Neural cell (in vitro differentiated cells): ENCODE measurements around the gene TBC1D8. TPM values are rescaled to one million over a fixed set of nuclear protein-coding genes. Genes with fewer than 3 reads are reported as not detected.

ENCODE experiments used
- H2AFZ ChIP-seq: fragments of 200-600, 300-800 bp; sonication (generic), shearing (Covaris generic); 2 replicates; pipeline ENCODE4 v1.6.0; 2014; ENCODE audit warnings: low read depth, mild to moderate bottlenecking, antibody characterized with exemption, low read length, moderate library complexity
- H3F3A ChIP-seq: fragments of 200-600 bp; shearing (Covaris generic); 2 replicates; pipeline ENCODE4 v1.6.1; 2016; ENCODE audit warnings: mild to moderate bottlenecking, moderate library complexity, mixed read lengths, antibody characterized with exemption, low read length; ENCODE audit not compliant: insufficient read depth, poor library complexity, severe bottlenecking
- H3K27ac ChIP-seq: fragments of 200-600, 300-800 bp; sonication (generic), shearing (Covaris generic); 2 replicates; pipeline ENCODE4 v1.5.1; 2014; ENCODE audit warnings: mild to moderate bottlenecking, low read length, moderate library complexity
- H3K27me3 ChIP-seq: fragments of 300-800, 200-600 bp; sonication (generic), shearing (Covaris generic); 2 replicates; pipeline ENCODE4 v1.6.0; 2014; ENCODE audit warnings: mild to moderate bottlenecking, low read depth, low read length, moderate library complexity; ENCODE audit not compliant: insufficient read depth
- H3K36me3 ChIP-seq: fragments of 300-800, 200-600 bp; sonication (generic), shearing (Covaris generic); 2 replicates; pipeline ENCODE4 v1.5.1; 2014; ENCODE audit warnings: mild to moderate bottlenecking, antibody characterized with exemption, low read length, moderate library complexity; ENCODE audit not compliant: insufficient read depth
- H3K4me2 ChIP-seq: fragments of 300-800, 200-600 bp; sonication (generic), shearing (Covaris generic); 2 replicates; pipeline ENCODE4 v1.6.0; 2014; ENCODE audit warnings: mild to moderate bottlenecking, low read length
- H3K4me3 ChIP-seq: fragments of 300-800, 200-600 bp; sonication (generic), shearing (Covaris generic); 2 replicates; pipeline ENCODE4 v1.5.1; 2014; ENCODE audit warnings: mild to moderate bottlenecking, low read length, moderate library complexity
- H3K79me2 ChIP-seq: fragments of 200-600 bp; shearing (Covaris generic); replicated peaks from 2 replicates; pipeline ENCODE4 v1.6.0; 2014; ENCODE audit warnings: mild to moderate bottlenecking, low read length, moderate library complexity; ENCODE audit not compliant: insufficient read depth
- H3K9ac ChIP-seq: fragments of 300-800, 200-600 bp; sonication (generic), shearing (Covaris generic); 2 replicates; pipeline ENCODE4 v1.6.1; 2016; ENCODE audit warnings: mild to moderate bottlenecking, low read length, mixed read lengths
- H3K9me2 ChIP-seq: fragments of 200-600 bp; shearing (Covaris generic); 2 replicates; pipeline ENCODE4 v1.6.1; 2016; ENCODE audit warnings: mild to moderate bottlenecking, low read length, mixed read lengths; ENCODE audit not compliant: insufficient read depth
- H3K9me3 ChIP-seq: fragments of 200-600, 300-800 bp; sonication (generic), shearing (Covaris generic); 2 replicates; pipeline ENCODE4 v1.6.1; 2016; ENCODE audit warnings: mild to moderate bottlenecking, mixed run types, low read length, moderate library complexity, mixed read lengths
- H4K20me1 ChIP-seq: fragments of 200-600 bp; shearing (Covaris generic); 2 replicates; pipeline ENCODE4 v1.6.1; 2016; ENCODE audit warnings: mild to moderate bottlenecking, mixed run types; ENCODE audit not compliant: insufficient read depth
- CTCF ChIP-seq: fragments of 450-650 bp; IDR thresholded peaks from 2 replicates; pipeline ENCODE4 v1.5.1; 2014; ENCODE audit warnings: antibody characterized with exemption, mild to moderate bottlenecking, moderate library complexity; ENCODE audit not compliant: poor library complexity, severe bottlenecking
- EP300 ChIP-seq: fragments of 450-650 bp; conservative IDR thresholded peaks from 2 replicates; pipeline ENCODE4 v1.6.1; 2014; ENCODE audit warnings: antibody characterized with exemption, mild to moderate bottlenecking, moderate library complexity; ENCODE audit not compliant: poor library complexity, severe bottlenecking
- EZH2 ChIP-seq: fragments of 200-600, 300-800 bp; shearing (Covaris generic), sonication (generic); IDR thresholded peaks from 2 replicates; pipeline ENCODE4 v1.6.1; 2014; ENCODE audit warnings: antibody characterized with exemption, low read length, borderline replicate concordance, mild to moderate bottlenecking; ENCODE audit not compliant: insufficient read depth, poor library complexity, severe bottlenecking
- MXI1 ChIP-seq: fragments of 450-650 bp; conservative IDR thresholded peaks from 2 replicates; pipeline ENCODE4 v1.6.1; 2014; ENCODE audit warnings: antibody characterized with exemption, mild to moderate bottlenecking; ENCODE audit not compliant: poor library complexity, severe bottlenecking
- POLR2AphosphoS5 ChIP-seq: IDR thresholded peaks from 2 replicates; pipeline ENCODE4 v1.6.1; 2012
- RAD21 ChIP-seq: fragments of 450-650 bp; conservative IDR thresholded peaks from 2 replicates; pipeline ENCODE4 v1.6.1; 2014; ENCODE audit warnings: antibody characterized with exemption, mild to moderate bottlenecking, moderate library complexity
- REST ChIP-seq: IDR thresholded peaks from 2 replicates; pipeline ENCODE4 v1.6.1; 2012; ENCODE audit warnings: borderline replicate concordance
- SMC3 ChIP-seq: fragments of 450-650 bp; conservative IDR thresholded peaks from 2 replicates; pipeline ENCODE4 v1.6.1; 2014; ENCODE audit warnings: antibody characterized with exemption, mild to moderate bottlenecking, moderate library complexity; ENCODE audit not compliant: poor library complexity
- TAF1 ChIP-seq: IDR thresholded peaks from 2 replicates; pipeline ENCODE4 v1.6.1; 2012; ENCODE audit warnings: low read depth
- polyA plus RNA-seq: library from polyadenylated mRNA; depleted of rRNA; stranded (reverse); fragments of >200 nt; gene quantifications from 2 replicates; pipeline ENCODE4 v1.2.3, GENCODE V29; 2014

TBC1D8 gene
- polyA plus RNA-seq, 1 donor from 2014 or later, result 5.3 TPM

GRCh38 chr2:101149241-101150192, 1.7 kb downstream of the TBC1D8 start:
- Histone ChIP-seq H3K9ac (no peak overlapping the region), H3K4me3 (peak overlapping the region; percentile 79), H3K9me3 (no peaks in the 10 kb centered on the region), H3F3A (no peaks in the 10 kb centered on the region), H2AFZ (no peak overlapping the region), H3K4me2 (no peak overlapping the region), H3K9me2 (no peaks in the 10 kb centered on the region), H3K27me3 (peaks cover 38% of the 10 kb centered on the region), H4K20me1 (no peaks in the 10 kb centered on the region), H3K27ac (no peak overlapping the region), H3K36me3 (no peaks in the 10 kb centered on the region), H3K79me2 (no peaks in the 10 kb centered on the region)
- TF ChIP-seq RAD21, result no peak
- no peak for TF ChIP-seq TAF1
- TF ChIP-seq POLR2AphosphoS5, result no peak
- no peak for TF ChIP-seq CTCF
- no peak for TF ChIP-seq EP300
- no peak for TF ChIP-seq MXI1
- no peak for TF ChIP-seq EZH2
- no peak for TF ChIP-seq SMC3
- no peak for TF ChIP-seq REST

- Histone ChIP-seq H3K9ac (no peak overlapping the region), H4K20me1 (no peaks in the 10 kb centered on the region), H3K4me2 (no peak overlapping the region), H3K9me2 (no peaks in the 10 kb centered on the region), H3K9me3 (no peaks in the 10 kb centered on the region), H3K79me2 (no peaks in the 10 kb centered on the region), H3K36me3 (no peaks in the 10 kb centered on the region), H2AFZ (no peak overlapping the region), H3K4me3 (no peak overlapping the region), H3K27ac (no peak overlapping the region), H3F3A (no peaks in the 10 kb centered on the region), H3K27me3 (peaks cover 38% of the 10 kb centered on the region)
- TF ChIP-seq POLR2AphosphoS5 (no peak), CTCF (no peak), REST (no peak), TAF1 (no peak), EZH2 (no peak), MXI1 (no peak), RAD21 (no peak), EP300 (no peak), SMC3 (no peak)
Measured at GRCh38 chr2:101148777-101149176, 2.4 kb downstream of the TBC1D8 start.
